GM18505 (cell line): ENCODE data around the gene BACE1-AS.

Experiments used
- ATAC-seq: cut with Tn5 transposase; IDR thresholded peaks from one replicate; pipeline ENCODE4 v1.9.1; 2021; ENCODE audit not compliant: unreplicated experiment
- POLR2A ChIP-seq: IDR thresholded peaks from 4 replicates; pipeline ENCODE4 v1.6.1; 2011; ENCODE audit warnings: borderline replicate concordance; ENCODE audit not compliant: insufficient read depth, insufficient read length; ENCODE audit errors: extremely low read depth

BACE1-AS gene

GRCh38 chr11:117299351-117300282, 8.5 kb downstream of the BACE1-AS start:
- no peak for ATAC-seq

GRCh38 chr11:117300283-117300663, 9.1 kb downstream of the BACE1-AS start:
- ATAC-seq = no peak
- no peak for TF ChIP-seq POLR2A

More at GRCh38 chr11:117299351-117300282, 8.5 kb downstream of the BACE1-AS start:
- TF ChIP-seq POLR2A = no peak

GRCh38 chr11:117300773-117301172, 9.6 kb downstream of the BACE1-AS start:
- TF ChIP-seq POLR2A = no peak
- no peak for ATAC-seq

GRCh38 chr11:117302228-117302627, 11.1 kb downstream of the BACE1-AS start:
- ATAC-seq = no peak
- no peak for TF ChIP-seq POLR2A

GRCh38 chr11:117303101-117303500, 12.0 kb downstream of the BACE1-AS start:
- no peak for TF ChIP-seq POLR2A
- ATAC-seq = no peak

GRCh38 chr11:117303646-117304315, 12.6 kb downstream of the BACE1-AS start:
- no peak for TF ChIP-seq POLR2A

GRCh38 chr11:117305145-117305544, 14.0 kb downstream of the BACE1-AS start:
- TF ChIP-seq POLR2A = no peak
- ATAC-seq = no peak

More at GRCh38 chr11:117303646-117304315, 12.6 kb downstream of the BACE1-AS start:
- no peak for ATAC-seq

GRCh38 chr11:117309310-117309709, 18.2 kb downstream of the BACE1-AS start:
- no peak for ATAC-seq
- no peak for TF ChIP-seq POLR2A

- no peak for ATAC-seq
- no peak for TF ChIP-seq POLR2A
These were observed 21.9 kb downstream of the BACE1-AS start for GRCh38 chr11:117313091-117313490.

GRCh38 chr11:117313828-117314768, 23.0 kb downstream of the BACE1-AS start:
- ATAC-seq = no peak
- no peak for TF ChIP-seq POLR2A

GRCh38 chr11:117314840-117315239, 23.7 kb downstream of the BACE1-AS start:
- TF ChIP-seq POLR2A = no peak
- no peak for ATAC-seq

GRCh38 chr11:117315285-117316196, 24.4 kb downstream of the BACE1-AS start:
- TF ChIP-seq POLR2A = no peak
- ATAC-seq = no peak
